ENCODE data around the gene SVOP.

The SVOP gene

GRCh38 chr12:108980831-108981618, 39.8 kb downstream of the SVOP start:
- DNase-seq (ENCODE audit: extremely low read depth in 1 of 2, low read depth in 1 of 2), result no peak

DNA sequence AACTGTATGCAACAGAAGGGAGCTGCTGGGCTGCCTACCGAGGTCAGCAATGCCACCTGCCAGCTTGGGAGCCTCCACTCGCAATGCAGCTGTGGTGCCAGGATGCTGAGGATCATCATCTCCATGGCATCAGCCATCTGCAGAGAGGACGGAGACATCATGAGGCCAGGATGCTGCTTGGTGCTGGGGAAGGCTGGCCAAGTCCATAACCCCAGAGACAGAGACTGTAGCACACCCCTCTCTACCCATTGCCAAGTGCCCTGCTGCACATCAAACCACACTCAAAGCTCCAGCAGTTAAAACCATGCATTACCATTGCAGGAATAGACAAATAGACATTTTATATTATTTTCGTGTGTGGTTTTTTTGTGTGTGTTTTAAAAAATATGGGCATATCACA, 43.5 kb downstream of the SVOP start:
- DNase-seq (ENCODE audit: extremely low read depth in 1 of 2, low read depth in 1 of 2), result no peak

DNA sequence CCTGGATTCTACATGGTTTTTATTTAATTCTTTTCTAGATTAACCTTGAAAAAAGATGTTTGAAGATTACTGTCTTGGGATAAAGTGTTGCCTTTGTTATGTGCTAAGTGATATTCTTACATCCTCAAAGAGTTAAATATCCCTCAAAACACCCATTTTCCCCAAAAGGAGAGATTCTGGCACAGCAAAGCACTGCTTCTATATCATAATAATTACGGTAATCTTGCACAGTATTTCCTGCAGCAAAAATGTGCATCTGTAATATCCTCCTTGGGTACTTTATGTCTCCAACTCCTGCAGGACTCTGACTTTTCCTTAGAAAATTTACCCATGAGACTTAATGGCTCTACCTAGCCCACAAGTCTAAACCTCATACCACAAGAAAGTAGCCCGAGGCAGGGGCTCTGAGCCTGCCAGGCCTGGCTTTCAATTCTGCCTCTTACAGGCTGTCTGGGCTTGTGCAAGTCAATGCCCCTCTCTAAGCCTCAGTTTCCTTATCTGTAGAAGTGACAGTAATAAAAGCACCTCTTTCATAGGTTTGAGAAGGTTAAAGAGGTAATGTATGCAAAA, 45.8 kb downstream of the SVOP start:
- DNase-seq (ENCODE audit: extremely low read depth in 1 of 2, low read depth in 1 of 2), result no peak

DNA sequence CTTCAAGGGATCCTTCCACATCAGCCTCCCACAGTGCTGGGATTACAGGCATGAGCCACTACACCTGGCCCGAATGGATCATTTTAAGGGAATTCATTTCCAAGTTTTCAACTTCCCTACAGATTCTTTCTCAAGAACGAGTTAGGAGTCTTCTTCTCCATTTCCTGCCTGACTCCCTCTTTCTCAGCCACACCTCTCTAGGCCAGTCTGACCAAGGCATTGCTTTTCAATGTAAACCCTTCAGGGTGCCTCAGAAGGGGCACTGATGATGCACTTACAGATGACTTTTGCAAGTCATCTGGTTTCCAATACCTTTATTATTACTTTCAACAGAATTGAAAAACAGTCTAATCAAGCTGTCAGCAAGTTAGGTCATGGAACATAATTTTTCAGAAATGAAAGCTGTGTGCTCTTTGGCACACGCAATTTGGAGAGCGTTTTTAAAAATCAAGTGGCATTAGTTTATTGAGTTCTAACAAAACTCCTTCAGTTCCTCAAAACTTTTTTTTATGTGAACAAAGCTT, 47.2 kb downstream of the SVOP start:
- DNase-seq (ENCODE audit: extremely low read depth in 1 of 2, low read depth in 1 of 2), result no peak

GRCh38 chr12:108972358-108972757, 48.5 kb downstream of the SVOP start:
- DNase-seq (ENCODE audit: extremely low read depth in 1 of 2, low read depth in 1 of 2), result no peak

DNA sequence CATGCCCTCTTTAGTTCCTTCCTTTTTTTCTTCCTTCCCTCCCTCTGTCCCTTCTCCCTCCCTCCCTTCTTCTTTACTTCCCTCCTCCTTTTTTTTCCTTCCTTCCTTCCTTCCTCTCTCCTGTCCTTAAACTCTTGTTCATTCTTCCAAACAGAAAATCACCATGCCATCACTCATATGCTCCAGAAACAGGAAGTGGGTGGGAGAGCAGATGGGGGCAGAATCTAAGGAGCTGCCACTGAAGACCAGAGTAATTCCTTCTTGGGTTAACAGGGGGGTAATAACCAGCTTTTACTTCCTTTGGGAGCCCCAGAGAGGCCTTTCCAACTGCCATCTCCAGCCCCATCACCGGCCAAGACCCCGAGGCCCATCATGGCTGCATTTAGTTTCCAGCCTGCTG, 51.2 kb downstream of the SVOP start:
- DNase-seq (ENCODE audit: extremely low read depth in 1 of 2, low read depth in 1 of 2), result no peak

- no peak for DNase-seq (ENCODE audit: extremely low read depth in 1 of 2, low read depth in 1 of 2)
Measured at GRCh38 chr12:108967869-108968540, 52.9 kb downstream of the SVOP start.

- no peak for DNase-seq (ENCODE audit: extremely low read depth in 1 of 2, low read depth in 1 of 2)
Measured at GRCh38 chr12:108966378-108967151, 54.3 kb downstream of the SVOP start.

- DNase-seq (ENCODE audit: extremely low read depth in 1 of 2, low read depth in 1 of 2), result no peak
Measured at GRCh38 chr12:108965886-108966285, 55.0 kb downstream of the SVOP start.

DNA sequence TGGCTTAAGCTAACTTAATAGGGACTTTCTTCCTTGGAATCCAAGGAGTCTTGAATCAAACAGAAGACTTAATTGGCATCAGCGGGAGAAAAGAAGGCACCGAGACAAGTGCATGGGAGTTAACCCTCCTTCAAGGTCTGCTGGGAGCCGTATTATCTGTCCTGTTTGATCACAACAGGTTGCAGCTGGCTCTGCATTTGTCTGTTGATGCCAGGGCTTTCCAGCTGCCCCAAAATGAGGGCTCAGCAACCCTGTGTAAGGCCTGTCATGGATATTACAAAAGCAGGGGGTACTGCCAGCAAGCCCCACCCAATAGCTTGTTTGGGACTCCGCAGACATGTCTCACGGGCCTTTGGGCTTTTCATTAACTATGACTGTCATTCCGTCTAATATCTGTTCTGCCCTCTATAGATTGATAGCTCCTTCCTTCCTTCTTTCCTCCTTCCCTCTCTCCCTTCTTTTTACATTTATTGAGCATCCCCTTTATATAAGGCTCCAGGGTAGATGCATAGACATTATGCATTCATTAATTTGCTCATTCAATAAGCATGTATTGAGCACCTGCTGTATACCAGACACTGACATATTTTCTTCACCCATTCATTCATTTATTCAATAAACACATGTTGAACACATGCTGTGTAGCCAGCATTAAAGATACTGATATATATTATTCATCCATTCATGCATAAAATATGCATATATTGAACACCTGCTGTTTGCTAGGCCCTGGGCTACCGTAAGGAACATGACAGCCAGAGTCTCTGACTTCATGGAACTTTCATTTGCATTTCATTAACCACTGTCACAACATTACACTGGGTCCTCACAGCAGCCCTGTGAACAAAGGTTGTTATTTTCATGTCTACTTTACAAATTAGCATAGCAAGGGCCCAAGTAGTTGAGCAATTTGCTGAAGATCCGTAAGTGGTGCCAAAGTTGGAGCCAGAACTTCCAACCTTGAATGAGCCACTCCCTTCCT, 56.2 kb downstream of the SVOP start:
- no peak for DNase-seq (ENCODE audit: extremely low read depth in 1 of 2, low read depth in 1 of 2)

- no peak for DNase-seq (ENCODE audit: extremely low read depth in 1 of 2, low read depth in 1 of 2)
Measured at GRCh38 chr12:108962256-108962655, 58.6 kb downstream of the SVOP start.

DNA sequence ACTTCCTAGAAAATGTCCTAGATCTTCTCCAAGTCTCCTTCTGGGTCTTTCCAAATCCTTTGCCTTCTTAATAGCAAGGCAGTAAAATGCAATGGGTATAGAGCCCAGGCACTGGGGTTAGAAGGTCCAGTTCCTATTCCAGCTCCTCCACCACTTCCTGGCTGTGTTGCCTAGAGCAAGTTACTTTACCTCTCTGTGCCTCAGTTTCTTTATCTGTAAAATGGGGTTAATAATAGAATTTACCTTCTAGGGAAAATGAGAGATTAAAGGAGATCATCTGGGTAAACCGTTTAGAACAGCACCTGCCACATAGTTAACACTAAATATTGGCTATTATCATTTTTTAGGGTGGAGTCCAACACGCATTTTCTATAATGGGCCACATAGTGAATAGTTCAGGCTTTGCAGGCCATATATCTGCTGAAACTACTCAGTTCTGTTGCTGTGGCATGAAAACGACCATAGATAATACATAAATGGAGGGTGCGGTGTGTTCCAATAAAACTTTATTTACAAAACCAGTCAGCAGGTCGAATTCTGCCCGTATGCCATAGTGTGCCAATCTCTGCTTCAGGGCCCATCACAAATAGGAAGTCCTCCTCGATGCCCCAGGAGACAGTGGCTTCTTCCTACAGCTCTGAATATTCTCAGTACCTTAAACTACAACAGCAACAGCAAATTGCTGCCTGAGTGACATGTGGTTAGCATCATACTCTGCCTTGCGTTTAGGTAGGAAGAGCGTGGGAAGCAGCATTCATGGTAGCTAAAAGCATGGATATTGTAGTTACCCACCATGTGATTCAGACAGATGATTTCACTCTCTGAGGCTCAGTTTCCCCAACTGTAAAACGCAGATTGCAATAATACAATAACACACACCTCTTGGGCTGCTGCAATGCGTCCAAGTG, 60.9 kb downstream of the SVOP start:
- no peak for DNase-seq (ENCODE audit: extremely low read depth in 1 of 2, low read depth in 1 of 2)

- no peak for DNase-seq (ENCODE audit: extremely low read depth in 1 of 2, low read depth in 1 of 2)
Measured at GRCh38 chr12:108955225-108955835, 65.5 kb downstream of the SVOP start.

DNA sequence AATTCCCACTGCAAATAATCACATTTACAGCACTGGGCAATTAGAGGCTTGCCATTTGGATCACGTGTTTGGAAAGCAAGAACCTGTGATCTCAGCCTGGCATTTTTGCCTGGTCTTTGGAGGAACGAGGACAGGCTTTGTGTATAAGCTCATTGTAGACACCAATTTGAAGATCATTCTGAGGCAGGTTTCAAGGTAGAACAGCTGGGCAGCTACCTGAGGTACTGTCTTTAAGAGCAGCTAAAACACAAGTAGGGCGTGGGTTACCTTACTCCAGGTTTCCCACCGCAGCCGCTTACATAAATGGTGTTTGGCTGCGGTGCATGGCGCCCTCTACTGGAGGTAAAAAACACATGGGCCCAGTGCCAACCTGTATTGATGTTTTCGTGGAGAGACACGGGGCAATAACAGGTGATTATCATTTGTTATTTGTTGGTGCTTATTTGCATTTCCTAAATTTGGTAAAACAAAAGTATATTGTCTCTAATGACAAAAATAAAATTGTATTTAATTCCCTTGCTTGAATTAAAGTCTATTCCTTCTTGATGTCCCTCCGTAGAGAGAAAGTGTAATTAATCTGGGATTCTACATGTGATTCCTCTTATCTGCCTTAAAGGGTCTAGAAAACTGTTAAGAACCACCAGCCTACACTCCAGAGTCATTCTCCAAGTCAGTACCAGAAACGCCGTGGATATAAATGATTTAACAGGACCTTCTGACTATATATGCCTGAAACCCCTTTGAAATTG, 69.7 kb downstream of the SVOP start:
- DNase-seq (ENCODE audit: extremely low read depth in 1 of 2, low read depth in 1 of 2), result peak; percentile 31 to 55

- DNase-seq (ENCODE audit: extremely low read depth in 1 of 2, low read depth in 1 of 2), result no peak
Measured at GRCh38 chr12:108949976-108950375, 70.9 kb downstream of the SVOP start.

- no peak for DNase-seq (ENCODE audit: extremely low read depth in 1 of 2, low read depth in 1 of 2)
Measured at GRCh38 chr12:108948367-108948766, 72.5 kb downstream of the SVOP start.

DNA sequence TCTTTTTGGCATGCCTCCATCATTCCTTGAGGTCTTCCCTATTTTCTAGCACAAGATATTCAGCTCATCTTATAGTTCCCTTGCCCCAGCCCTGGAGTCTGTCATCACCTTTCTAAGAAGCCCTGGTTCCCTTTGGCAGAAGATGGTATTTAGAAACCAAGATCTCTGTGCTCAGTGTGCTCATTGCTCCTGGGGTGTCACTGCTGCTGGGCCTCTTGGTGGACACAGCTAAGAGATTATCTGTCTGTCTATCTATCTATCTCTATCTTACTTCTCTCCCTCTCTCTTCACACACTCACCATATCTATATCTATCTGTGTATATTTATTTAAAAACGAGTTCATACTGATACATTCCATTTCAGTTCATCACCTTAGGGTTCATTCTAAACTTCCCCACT, 73.8 kb downstream of the SVOP start:
- DNase-seq (ENCODE audit: extremely low read depth in 1 of 2, low read depth in 1 of 2), result no peak

DNA sequence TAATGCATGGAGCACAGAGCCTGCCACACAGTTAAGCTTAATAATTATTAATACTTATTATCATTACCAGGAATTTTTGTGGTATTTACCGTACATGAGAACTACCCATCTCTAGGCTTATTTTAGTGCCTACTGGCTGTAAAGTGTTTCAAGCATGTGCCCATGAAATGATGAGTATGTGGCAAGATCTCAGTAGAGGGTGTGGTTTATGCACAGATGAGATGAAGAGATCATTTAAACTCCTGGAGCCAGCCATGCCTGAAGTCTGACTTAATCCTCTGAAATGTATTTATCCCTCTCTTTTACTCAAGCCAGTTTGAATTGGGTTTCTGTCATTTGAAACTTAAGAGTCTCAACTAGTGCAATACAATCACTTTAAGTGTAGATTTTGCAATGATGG, 80.7 kb downstream of the SVOP start:
- DNase-seq (ENCODE audit: extremely low read depth in 1 of 2, low read depth in 1 of 2), result no peak
